Renal cortical epithelial cell (primary cell): ENCODE results near the gene TMEM108. TPM values are rescaled to one million over a fixed set of nuclear protein-coding genes. Genes with fewer than 3 reads are reported as not detected.
"Not testable (repeated sequence)": the region's sequence is repeated elsewhere in the genome, so short reads cannot be mapped to it uniquely, and the experiment has no call there.

Experiments used
- DNase-seq: peaks from one replicate; pipeline ENCODE4 v3.0.0-alpha.2; 2011; ENCODE audit warnings: low read depth
- total RNA-seq: library from RNA; depleted of rRNA; stranded (reverse); fragments of >200 nt; gene quantifications from 2 replicates; pipeline ENCODE4 v1.2.3, GENCODE V29; 2014

The TMEM108 gene
- total RNA-seq = 0.25 TPM in 1 of 2 replicates, not detected in the other

GRCh38 chr3:133038089-133038730 is at the start of gene TMEM108:
Gene TMEM108, plus strand, starts transcription at chr3:133038391.
- peak; percentile 36 for DNase-seq

DNA sequence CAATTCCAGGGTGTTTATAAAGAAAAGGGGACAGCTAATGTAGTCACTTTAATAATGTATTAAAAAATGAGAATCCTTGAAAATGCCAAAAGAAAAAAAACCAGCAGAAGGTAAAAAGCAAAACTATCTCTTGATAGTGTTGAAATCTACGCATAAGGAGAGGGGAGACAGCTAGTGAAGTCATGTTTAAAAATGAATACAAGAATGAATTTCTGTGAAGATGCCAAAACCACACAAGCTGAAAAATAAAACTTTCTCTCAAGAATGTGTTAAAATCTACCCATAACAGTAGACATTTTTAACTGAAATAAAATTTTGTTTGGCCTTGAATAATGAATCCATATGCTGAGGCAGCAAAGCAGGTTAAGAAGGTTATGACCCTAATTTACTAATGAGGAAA is 42.2 kb upstream of the TMEM108 start:
- no peak for DNase-seq

- no peak for DNase-seq
Measured at GRCh38 chr3:132997404-132998185, 40.6 kb upstream of the TMEM108 start.

GRCh38 chr3:133005032-133005431 is 33.2 kb upstream of the TMEM108 start:
- not testable (repeated sequence) for DNase-seq

GRCh38 chr3:133007601-133008000 is 30.6 kb upstream of the TMEM108 start:
- DNase-seq = no peak

- peak; percentile 3 for DNase-seq
Measured at GRCh38 chr3:133014325-133014724, 23.9 kb upstream of the TMEM108 start.

- not testable (repeated sequence) for DNase-seq
Measured at GRCh38 chr3:133015573-133015972, 22.6 kb upstream of the TMEM108 start.

DNA sequence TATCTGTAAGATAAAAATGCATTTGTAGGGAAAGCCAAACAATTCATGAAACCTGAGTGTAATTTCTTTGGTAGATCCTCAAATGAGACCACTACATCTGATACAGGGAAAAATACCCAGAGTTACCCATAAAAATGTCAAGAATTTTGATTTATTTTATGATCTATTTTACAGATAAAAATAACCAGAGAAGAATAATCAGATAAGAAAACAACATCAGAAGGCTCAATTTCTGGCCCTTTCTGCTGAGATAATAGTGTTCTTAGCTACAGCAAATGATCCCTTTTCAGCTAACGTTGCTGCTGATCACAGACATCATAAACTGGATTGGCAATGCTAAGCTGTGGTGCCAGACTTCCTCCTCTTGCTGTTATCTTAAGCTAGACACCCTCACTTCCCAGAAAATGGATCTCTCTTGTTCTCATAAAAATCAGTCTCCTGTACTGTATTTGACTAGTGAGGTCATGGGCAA is 21.3 kb upstream of the TMEM108 start:
- no peak for DNase-seq

DNA sequence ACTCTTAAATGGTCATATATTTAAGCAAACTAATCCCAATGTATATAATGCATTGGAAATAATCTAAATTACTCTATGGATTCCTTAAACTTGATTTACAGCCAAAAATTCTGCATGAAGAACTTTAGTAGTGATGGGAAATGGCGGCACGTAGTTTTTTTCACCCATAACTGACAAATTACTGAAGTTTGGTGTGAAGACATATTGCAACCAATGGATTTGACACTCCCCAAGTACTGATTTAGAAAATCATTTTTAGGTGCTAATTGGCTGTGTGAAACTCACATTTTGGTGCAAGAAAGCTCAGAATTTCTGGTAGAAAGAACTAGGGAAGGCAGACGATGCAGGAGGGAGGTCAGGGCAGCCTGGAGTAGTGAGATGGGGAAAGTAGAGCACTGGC is 19.3 kb upstream of the TMEM108 start:
- no peak for DNase-seq

DNA sequence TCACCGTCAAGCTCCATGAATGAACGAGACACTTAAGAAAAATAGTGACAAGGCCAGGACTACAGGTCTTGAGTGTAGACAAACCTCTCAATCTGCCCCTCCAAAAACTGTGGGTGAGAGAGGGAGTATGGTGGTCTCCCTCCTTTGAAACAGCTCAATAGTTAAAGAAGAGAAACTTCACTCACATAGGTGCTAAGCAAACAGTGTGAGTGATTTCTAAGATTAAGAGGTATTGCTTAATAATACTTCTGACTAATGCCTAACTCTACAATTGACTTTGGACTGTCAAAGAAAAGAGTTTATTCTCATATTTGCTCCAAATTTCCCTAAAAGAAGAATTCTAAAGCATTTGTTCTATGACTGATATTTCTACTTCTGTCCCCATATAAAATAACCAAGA is 17.0 kb upstream of the TMEM108 start:
- no peak for DNase-seq

DNA sequence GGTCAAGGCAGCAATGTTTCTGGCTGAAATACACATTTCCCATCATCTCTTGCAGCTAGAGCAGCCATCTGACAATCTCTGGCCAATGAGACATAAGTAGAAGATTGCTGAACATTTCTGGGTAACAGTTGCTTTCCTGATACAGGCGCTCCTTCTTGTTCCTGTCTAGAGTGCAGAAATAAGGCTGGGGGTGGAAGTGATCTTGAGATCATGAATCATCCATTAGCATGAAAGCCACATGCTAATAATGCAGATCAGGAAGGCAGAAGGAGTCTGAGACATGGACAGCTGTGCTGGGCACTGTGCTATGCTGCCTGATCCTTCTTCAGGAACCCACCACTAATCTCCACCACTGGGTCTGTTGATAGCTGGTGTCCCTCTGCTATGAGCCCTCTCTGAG is 14.8 kb upstream of the TMEM108 start:
- DNase-seq = peak; percentile 4

DNA sequence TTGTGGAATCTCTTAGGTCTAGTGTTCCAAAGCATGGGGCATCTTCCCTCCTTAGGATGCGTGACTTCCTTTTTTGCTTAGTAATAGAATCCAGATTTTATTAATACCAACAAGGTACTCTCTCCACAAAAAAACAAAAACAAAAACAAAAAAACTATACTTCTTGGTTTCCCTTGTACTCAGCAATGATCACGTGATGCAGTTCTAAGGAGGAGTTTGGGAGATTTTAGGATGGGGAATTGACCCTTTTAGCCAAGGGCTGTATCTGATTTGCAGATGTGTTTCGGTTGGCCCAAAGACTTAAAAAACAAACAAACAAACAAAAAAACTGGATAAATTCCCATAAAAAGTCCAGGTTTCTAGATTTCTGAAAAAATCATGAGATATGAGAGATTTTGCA is 12.6 kb upstream of the TMEM108 start:
- DNase-seq = no peak

DNA sequence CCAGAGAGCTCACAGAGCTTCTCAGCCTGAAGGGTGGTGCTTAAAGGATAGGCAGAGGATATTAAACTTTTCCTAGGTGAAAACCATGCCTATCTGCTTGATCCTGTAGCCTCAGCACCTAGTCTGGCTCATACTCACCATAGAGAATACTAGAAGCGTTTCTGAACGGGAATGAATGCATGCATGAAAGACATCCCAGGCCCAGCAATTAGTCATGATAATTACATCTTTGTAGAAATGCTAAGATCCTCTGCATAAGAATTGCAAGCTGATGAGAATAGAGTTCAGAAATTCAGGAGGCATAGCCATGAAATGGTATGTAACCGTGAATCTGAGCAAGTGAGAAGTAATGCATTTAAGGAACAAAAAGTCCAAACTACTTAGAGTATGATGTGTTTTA is 5.9 kb upstream of the TMEM108 start:
- no peak for DNase-seq

DNA sequence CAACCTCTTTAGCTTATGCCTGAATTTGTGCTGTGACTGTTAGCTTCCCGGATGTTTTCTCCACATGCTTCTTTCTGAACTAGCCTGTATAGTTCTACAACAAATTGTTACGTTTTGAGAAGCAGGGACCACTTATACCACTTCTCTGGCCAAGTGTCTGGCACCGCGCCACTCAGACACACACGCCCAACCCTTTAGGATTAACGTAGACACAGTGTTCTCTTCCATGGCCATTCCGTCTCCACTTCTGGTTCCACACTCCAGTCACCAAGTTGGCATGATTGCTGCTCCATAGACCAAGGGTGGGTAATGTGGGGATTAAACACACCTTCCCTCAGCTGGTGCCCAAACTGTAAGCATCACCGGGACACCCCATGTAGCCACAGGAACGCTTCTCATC is 755 bp upstream of the TMEM108 start:
- no peak for DNase-seq

GRCh38 chr3:133038731-133039375 is 662 bp downstream of the TMEM108 start:
- no peak for DNase-seq

DNA sequence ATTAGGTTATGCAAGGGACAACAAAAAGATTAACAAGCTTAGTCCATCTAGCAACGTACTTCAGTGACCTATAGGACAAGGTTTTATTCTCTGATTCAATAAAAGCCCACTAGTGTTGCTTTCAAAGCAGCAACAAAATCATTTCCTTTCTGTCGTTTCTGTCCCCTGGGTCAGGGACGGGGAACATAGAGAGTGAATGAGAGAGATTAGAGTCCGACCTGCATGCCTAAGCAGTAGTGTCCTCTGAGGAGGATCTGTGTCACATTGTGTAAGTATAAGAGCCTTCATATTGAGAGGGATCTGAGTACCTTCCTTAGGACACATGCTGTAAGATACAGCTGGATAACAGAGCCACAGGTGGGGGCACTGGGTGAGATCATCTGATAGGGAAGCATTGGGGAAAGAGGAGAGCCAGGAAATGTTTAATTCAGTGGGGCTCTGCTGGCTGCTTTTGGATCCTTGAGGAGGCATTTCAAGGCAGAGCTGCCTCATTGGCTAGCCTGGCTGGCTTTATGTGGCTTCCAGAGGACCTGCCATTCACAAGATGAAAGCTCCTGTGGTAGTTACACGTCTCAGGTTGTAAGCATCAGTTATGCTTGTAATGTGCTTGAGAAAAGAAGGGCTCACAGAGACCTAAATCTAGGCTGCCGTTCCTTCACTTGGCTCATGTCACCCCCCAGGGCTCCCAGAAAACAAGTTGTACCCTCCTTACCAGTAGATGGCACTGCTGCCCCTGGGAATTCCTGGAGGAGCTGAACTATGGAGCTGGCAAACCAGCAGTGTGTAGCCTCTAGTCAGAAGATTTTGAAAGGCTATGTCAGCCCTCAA is 2.7 kb downstream of the TMEM108 start:
- DNase-seq = peak; percentile 55

DNA sequence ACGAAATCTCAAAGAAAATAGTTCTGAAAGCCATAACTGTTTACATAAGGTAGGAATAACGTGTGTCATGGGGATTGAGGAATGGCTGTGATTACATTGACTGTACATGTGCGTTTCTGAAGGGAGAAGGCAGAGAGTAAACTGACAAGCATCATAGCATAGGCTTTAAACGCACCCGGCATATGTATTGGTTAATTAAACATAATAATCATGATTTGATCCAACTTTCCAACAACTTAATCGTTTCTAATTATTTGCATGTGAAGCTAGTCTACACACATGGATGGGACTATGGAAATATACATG is 3.3 kb downstream of the TMEM108 start:
- DNase-seq = no peak

DNA sequence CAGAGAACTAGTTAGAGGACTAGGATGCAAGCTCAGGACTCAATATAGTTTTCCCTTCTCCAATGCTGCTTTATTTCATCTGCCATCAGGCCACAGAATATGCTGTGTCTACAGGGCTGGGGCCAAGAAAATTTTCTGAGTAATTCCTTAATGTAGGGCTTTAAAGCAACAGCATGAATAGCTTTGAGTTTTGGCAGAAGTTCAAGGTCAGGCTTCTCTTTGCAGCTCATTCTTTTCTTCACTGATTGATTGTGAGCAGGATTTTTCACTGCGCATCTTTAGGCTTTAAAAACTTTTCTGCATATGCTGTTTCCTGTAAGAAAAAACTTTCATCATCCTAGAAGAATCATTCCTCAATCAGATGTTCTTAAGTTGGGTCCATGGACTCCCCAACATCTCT is 4.6 kb downstream of the TMEM108 start:
- no peak for DNase-seq

GRCh38 chr3:133047980-133048379 is 9.8 kb downstream of the TMEM108 start:
- no peak for DNase-seq

- no peak for DNase-seq
Measured at GRCh38 chr3:133049491-133049890, 11.3 kb downstream of the TMEM108 start.

GRCh38 chr3:133050891-133051290 is 12.7 kb downstream of the TMEM108 start:
- no peak for DNase-seq

DNA sequence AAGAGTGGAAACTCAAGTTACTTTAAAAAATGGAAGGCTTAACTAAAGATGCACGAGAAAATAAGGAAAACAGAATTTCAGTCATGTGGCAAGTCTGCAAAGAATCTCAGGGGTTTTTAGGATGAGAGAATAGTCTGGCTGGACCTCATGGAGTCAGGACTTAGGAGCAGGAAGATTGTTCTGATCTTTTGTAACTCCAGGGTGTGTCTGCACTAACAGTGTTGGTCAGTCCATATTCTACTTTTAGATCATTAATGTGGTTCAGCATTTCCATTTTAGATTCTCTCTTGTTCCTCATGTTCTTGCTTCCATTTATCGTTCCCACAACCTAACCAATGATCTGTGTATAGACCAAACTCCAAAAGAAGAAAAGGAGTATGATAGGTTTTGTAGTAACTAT is 15.3 kb downstream of the TMEM108 start:
- DNase-seq = no peak
